Chondrocyte (in vitro differentiated cells): Measurements from ENCODE around the gene PRRX1. TPM values are rescaled to one million over a fixed set of nuclear protein-coding genes. Genes with fewer than 3 reads are reported as not detected.

Experiments used
- DNase-seq: peaks from one replicate; pipeline ENCODE4 v3.0.0; 2021; ENCODE audit warnings: mixed read lengths, low spot score
- H3K27ac Mint-ChIP-seq: one replicate; pipeline ENCODE4 v1.8.0; 2021; ENCODE audit warnings: mild to moderate bottlenecking, moderate library complexity, mixed read lengths; ENCODE audit not compliant: unreplicated experiment
- H3K27me3 Mint-ChIP-seq: 2 replicates; pipeline ENCODE4 v1.8.0; 2021; ENCODE audit warnings: low read depth, mixed read lengths
- H3K36me3 Mint-ChIP-seq: 2 replicates; pipeline ENCODE4 v1.8.0; 2021; ENCODE audit warnings: low read depth, mixed read lengths
- H3K4me1 Mint-ChIP-seq: 2 replicates; pipeline ENCODE4 v1.8.0; 2021; ENCODE audit warnings: low read depth, mild to moderate bottlenecking, mixed read lengths
- H3K4me3 Mint-ChIP-seq: one replicate; pipeline ENCODE4 v1.8.0; 2021; ENCODE audit warnings: mild to moderate bottlenecking, moderate library complexity, mixed read lengths; ENCODE audit not compliant: unreplicated experiment
- H3K9me3 Mint-ChIP-seq: 2 replicates; pipeline ENCODE4 v1.8.0; 2021; ENCODE audit warnings: low read depth, mixed read lengths
- long read RNA-seq: library from polyadenylated mRNA; stranded (forward); transcript quantifications from one replicate; pipeline ENCODE4 v2.0.0, GENCODE V29; 2021
- total RNA-seq: library from RNA; stranded (reverse); gene quantifications from 3 replicates; pipeline ENCODE4 v1.2.1, GENCODE V29; 2021
- TF ChIP-seq, protein P1 (sequence below): fragments of 200-600 bp; sonication (generic); IDR thresholded peaks from 2 replicates; pipeline ENCODE4 v1.5.0; 2021; ENCODE audit warnings: antibody characterized with exemption, mild to moderate bottlenecking, moderate library complexity

Gene PRRX1
- 158 to 224 TPM (median 168 TPM) in 3 replicates for total RNA-seq
- long read RNA-seq, full-length matches to known transcripts = 124 of 139 reads
- long read RNA-seq, partial matches to known transcripts = 2 of 139 reads
- long read RNA-seq, other reads (novel, unspliced or antisense) = 13 of 139 reads

DNA sequence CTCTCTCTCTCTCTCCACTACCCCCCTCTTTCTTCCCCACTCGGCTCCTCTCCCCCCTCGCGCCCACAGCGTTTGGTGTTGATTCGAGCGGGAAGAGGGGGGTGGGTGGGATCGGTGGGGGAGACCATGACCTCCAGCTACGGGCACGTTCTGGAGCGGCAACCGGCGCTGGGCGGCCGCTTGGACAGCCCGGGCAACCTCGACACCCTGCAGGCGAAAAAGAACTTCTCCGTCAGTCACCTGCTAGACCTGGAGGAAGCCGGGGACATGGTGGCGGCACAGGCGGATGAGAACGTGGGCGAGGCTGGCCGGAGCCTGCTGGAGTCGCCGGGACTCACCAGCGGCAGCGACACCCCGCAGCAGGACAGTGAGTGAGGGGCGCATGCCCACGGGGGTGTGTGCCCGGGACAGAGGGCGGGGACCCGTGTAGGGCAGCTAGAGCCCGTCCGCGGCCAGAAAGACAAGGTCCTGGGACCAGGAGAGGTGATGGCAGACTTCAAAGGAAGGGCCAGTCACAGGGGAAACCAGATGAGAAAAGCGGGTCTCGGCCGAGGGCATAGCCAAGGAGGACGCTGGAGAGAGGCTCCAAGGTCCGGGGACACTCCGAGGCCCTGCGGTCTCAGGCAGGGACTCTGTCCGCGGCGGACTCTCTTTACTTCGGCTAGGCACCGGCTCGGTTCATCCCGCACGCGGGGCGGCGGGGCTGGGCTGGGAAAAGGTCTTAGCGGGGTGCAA, at the start of gene PRRX1:
Gene PRRX1, plus strand, starts transcription at position 39 of the 735 bp plus-strand sequence. Its CDS starts 88 bp downstream, at position 127.
- H3K27me3 Mint-ChIP-seq = no peaks in the 10 kb centered on the region
- peak within 1 kb of the TSS; percentile 96 for H3K27ac Mint-ChIP-seq
- no peaks in the 10 kb centered on the region for H3K9me3 Mint-ChIP-seq
- peak within 1 kb of the TSS; percentile 86 for H3K4me3 Mint-ChIP-seq
- H3K4me1 Mint-ChIP-seq = peaks cover 58% of the 10 kb centered on the region
- peaks cover 15% of the 10 kb centered on the region for H3K36me3 Mint-ChIP-seq
- TF ChIP-seq, protein P1, sequence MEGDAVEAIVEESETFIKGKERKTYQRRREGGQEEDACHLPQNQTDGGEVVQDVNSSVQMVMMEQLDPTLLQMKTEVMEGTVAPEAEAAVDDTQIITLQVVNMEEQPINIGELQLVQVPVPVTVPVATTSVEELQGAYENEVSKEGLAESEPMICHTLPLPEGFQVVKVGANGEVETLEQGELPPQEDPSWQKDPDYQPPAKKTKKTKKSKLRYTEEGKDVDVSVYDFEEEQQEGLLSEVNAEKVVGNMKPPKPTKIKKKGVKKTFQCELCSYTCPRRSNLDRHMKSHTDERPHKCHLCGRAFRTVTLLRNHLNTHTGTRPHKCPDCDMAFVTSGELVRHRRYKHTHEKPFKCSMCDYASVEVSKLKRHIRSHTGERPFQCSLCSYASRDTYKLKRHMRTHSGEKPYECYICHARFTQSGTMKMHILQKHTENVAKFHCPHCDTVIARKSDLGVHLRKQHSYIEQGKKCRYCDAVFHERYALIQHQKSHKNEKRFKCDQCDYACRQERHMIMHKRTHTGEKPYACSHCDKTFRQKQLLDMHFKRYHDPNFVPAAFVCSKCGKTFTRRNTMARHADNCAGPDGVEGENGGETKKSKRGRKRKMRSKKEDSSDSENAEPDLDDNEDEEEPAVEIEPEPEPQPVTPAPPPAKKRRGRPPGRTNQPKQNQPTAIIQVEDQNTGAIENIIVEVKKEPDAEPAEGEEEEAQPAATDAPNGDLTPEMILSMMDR = no peak
- no peak for DNase-seq

DNA sequence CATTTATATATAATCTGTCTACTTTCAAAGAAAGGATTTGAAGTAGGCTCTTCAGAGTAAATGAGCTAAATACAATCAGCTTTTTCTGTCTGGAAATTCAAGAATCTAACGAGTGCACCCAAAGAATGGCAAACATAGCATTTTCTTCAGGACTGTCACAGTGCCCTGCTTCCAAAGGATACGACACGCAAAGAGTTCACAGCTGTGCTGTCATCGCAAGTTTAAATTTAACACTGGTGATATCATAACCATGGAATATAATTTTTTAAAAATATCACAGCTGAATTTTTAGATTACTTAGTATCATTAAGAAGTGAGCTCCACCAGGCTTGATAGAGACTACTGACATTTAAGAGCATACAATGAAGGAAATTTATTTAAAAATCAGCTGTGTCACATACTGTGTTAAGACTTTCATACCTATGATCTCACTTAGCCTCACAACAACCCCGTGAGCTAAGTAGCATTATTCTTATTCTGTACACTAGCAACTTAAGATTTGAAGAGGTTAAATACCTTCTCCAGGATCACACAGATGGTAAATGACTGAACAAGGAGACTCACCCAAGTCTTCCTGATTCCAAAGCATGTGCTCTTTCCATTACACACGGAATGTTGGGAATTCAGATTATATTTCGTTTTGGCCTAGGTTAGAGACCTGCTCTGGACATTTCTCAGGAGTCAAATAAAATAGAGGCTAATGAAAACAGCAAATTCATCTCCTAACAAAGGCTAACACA, 46.2 kb upstream of the PRRX1 start:
- TF ChIP-seq, protein P1 = no peak
- Mint-ChIP-seq H3K27me3 (no peaks in the 10 kb centered on the region), H3K4me1 (peaks cover 30% of the 10 kb centered on the region), H3K9me3 (peaks cover 5% of the 10 kb centered on the region), H3K27ac (peak overlapping the region; percentile 34), H3K36me3 (peaks cover 6% of the 10 kb centered on the region), H3K4me3 (no peak overlapping the region)
- no peak for DNase-seq

DNA sequence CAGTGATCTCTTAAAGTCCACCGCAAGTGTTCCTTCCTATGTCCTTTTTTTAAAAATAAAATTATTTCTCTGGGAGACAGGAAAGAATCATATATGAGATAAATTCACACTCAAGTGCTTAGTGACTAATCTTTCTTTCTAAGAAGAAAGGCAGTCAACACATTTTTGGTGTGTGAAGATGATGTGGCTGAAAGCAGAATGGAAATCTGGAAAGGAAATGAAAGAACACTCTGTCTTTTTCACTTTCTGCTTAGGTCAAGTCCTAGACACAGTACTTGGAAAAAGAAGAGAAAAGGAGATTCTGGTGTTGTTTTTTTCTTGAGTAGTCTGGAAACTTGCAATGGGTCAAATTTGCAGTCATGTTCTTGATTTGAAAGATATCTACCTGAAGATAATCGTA, 45.5 kb upstream of the PRRX1 start:
- TF ChIP-seq, protein P1 = no peak
- DNase-seq = no peak
- Mint-ChIP-seq H3K4me3 (no peak overlapping the region), H3K27ac (peak overlapping the region; percentile 34), H3K36me3 (peaks cover 2% of the 10 kb centered on the region), H3K9me3 (peaks cover 6% of the 10 kb centered on the region), H3K27me3 (no peaks in the 10 kb centered on the region), H3K4me1 (peaks cover 34% of the 10 kb centered on the region)

DNA sequence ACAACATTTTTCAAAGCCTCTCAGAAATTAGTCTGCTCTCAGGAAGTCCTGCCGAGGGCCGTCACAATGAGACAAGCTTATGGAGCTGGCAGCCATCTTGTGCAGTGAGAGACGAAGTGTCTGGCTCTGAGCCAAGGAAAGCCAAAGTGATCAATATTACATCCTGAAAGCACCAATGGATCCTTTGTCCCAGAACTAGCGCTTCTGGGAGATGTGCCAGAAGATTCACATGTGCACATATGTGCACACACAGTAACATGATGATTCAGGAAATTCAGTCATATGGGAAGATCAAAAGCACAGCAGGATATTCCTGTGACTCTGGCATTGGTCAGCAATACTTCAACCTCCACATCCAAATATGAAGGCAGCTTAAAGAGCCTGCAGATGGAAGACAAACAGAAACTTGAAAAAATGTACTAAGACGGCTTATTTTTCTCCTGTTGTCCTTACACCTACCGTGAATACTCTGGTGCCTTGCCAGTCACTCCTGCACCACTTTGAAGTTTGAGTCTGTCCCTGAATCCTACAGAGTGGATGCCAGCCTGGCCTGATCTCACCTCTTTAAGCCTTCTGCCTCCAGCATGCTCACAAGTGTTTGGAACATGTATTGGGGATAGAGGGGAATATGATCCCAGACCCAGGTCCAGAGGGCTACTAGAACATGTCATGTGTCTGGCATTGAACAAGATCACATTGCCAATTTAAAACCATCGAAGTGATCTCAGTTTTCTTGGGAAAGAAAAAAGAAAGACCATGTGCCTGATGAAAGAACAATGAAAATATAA, 44.5 kb upstream of the PRRX1 start:
- TF ChIP-seq, protein P1 = no peak
- Mint-ChIP-seq H3K27me3 (no peaks in the 10 kb centered on the region), H3K4me1 (peaks cover 34% of the 10 kb centered on the region), H3K9me3 (peaks cover 12% of the 10 kb centered on the region), H3K36me3 (no peaks in the 10 kb centered on the region), H3K4me3 (peak overlapping the region; percentile 18), H3K27ac (peak overlapping the region; percentile 65)
- no peak for DNase-seq

DNA sequence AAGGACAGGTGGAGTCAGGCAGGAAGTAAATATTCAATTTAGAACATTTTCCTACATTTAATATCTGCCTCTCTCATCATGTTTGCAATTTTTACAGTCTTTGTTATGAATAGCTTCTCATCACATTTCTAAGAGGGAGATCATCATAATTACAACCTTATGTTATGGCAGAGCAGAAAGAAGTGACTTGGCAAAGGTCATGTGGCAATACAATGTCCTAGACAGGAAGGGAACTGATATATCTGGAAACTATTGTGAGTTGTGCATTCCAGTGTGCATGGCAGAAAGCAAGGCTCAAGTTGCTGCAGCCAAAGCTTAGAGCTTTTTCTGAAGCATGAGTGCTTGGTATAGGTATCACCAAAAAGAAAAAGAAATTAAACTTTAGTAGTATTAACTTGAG, 43.8 kb upstream of the PRRX1 start:
- Mint-ChIP-seq H3K27ac (no peak overlapping the region), H3K36me3 (no peaks in the 10 kb centered on the region), H3K4me3 (no peak overlapping the region), H3K9me3 (peaks cover 12% of the 10 kb centered on the region), H3K4me1 (peaks cover 34% of the 10 kb centered on the region), H3K27me3 (no peaks in the 10 kb centered on the region)
- TF ChIP-seq, protein P1 = no peak
- no peak for DNase-seq
